Peyer's patch (tissue), 4 donors: ENCODE data around the gene LRRC28.

Experiments used
- POLR2A ChIP-seq, 2 donors: fragments of 450-650 bp; IDR thresholded peaks; one replicate each; pipeline ENCODE4 v1.5.1; 2017; ENCODE audit warnings: antibody characterized with exemption in 2 of 2, mild to moderate bottlenecking in 2 of 2, moderate library complexity in 2 of 2
- TF ChIP-seq, protein P1 (sequence below), 6 experiments: fragments of 450-650 bp in 4 of 6; fragments of 200-600 bp in 2 of 6; sonication (generic) in 1 of 6; IDR thresholded peaks; one replicate each; pipeline ENCODE4 v1.5.1; 2017 to 2019; ENCODE audit warnings: antibody characterized with exemption in 6 of 6, mild to moderate bottlenecking in 3 of 6, moderate library complexity in 1 of 6

DNA sequence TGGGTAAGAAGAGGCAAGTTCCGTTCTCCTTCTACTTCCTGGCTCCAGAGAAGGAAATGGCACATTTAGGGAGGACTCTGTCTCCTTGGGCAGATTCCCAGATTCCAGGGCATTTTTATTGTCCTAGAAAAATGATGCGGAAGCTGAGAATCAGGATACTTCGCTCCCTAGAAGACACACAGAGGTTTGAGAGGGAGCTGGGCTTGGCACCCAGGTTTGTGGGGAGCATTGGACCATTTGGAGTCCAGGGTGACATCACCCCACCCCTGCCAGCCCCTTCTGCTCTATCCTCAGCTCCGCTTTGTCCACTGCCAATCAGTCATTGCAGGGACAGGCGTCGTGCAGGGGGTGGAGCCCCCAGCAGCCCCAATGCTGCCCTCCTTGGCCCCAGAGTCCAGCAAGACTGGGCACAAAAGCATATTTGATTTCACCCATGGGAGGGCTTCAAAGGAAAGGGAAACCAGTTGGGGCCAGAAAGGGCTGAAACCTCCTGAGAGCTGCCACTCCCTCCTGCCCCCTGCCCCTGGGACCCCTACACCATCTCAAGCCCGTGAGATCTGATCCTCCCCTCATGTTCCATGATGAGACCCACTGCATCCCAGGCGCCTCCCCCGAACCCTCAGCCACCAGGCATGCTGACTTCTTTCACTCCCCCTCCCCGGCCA is 184.7 kb downstream of the LRRC28 start:
- TF ChIP-seq POLR2A (IDR thresholded peaks at IDR 0.05), result no peak
- TF ChIP-seq, protein P1, sequence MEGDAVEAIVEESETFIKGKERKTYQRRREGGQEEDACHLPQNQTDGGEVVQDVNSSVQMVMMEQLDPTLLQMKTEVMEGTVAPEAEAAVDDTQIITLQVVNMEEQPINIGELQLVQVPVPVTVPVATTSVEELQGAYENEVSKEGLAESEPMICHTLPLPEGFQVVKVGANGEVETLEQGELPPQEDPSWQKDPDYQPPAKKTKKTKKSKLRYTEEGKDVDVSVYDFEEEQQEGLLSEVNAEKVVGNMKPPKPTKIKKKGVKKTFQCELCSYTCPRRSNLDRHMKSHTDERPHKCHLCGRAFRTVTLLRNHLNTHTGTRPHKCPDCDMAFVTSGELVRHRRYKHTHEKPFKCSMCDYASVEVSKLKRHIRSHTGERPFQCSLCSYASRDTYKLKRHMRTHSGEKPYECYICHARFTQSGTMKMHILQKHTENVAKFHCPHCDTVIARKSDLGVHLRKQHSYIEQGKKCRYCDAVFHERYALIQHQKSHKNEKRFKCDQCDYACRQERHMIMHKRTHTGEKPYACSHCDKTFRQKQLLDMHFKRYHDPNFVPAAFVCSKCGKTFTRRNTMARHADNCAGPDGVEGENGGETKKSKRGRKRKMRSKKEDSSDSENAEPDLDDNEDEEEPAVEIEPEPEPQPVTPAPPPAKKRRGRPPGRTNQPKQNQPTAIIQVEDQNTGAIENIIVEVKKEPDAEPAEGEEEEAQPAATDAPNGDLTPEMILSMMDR (IDR thresholded peaks at IDR 0.05), result no peak
